EL (cell line): ENCODE measurements around the gene PAQR5.
"Not testable (repeated sequence)": the region's sequence is repeated elsewhere in the genome, so short reads cannot be mapped to it uniquely, and the experiment has no call there.

Source experiments
- DNase-seq: peaks from one replicate; pipeline ENCODE4 v3.0.0-alpha.2; 2016

The PAQR5 gene

DNA sequence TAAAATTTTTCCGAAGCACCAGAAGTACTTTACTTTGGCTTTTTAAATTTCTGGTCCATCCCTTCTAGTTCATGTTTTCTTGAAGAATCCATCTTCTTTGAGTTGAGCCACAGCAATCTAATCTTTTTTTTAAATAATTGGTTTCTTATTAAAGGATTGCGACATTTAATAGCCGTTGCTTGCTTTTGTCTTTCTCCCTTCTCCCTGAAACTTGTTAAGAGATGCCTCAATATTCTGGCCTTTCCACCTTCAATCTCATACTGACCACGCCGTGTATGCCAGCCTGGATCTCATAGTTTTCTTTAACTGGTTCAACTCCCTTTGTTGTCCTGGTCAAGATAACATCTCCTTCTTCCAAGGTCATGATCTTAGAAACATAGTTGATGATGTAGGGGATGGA is 135.5 kb downstream of the PAQR5 start:
- peak; percentile 49 for DNase-seq

DNA sequence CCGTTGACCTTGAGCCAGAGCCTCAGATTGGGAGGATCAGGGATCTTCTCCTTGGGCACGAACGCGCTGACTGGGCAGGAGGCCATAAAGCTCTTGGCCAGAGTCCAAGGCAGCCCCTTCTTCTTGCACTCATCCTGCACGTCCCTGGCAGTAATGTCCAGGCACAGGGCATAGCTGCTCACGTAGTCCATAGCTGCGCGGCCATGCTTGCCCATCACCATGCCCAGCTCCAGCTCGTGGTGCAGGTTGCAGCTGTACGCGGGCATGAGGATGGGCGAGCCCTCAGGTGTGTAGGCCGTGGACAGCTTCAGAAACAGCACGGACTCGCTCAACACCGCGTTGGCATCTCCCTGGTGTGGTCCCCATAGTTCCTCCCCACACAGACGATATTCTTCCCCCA is 136.0 kb downstream of the PAQR5 start:
- no peak for DNase-seq

DNA sequence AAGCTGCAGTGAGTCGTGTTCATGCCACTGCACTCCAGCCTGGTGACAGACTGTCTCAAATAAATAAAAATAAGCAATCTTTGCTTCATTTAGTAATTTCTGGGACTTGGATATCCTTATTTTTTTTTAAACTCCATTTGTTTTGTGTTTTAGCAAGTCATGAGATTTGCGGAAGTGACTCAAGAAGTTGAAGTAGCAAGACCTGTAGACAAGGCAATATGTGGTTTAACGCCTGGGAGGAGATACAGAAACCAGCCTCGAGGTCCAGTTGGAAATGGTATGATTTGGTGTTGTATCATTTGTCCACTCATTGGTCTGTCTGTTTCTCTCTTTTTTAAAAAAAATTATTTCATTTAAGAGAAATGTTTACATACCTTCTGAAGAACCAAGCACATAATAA is 137.3 kb downstream of the PAQR5 start:
- DNase-seq, result no peak

DNA sequence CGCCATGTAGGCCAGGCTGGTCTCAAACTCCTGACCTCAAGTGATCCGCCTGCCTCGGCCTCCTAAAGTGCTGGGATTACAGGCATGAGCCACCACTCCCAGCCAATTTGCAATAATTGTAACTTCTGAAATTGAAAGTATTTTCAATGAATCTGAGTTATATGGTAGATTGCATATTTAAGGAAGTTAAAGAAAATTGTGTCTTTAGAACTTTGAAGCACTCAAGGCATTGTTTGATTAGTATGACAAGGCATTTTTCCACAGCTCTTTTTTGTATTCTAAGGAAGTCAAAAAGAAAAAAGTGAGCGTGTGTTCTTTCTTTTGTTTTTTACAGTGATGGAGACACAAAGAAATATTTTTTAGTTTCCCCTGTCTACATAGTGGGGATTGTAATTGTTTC is 138.2 kb downstream of the PAQR5 start:
- no peak for DNase-seq

DNA sequence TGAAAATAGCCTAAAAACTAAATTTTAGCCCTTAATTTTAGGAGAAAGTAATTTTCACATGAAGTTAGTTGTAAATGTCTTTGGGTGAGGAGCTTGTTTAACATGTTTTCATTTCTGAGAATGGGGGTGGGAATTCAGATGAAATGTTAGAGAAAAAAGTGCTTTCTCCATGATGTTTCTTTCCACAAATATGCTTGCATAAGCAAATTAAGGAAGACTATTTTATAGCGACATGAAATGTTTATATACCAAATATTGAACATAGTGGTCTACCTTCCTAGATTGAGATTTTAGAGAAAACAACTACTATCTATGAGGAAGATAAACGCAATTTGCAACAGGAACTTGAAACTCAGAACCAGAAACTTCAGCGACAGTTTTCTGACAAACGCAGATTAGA is 140.9 kb downstream of the PAQR5 start:
- DNase-seq, result no peak

DNA sequence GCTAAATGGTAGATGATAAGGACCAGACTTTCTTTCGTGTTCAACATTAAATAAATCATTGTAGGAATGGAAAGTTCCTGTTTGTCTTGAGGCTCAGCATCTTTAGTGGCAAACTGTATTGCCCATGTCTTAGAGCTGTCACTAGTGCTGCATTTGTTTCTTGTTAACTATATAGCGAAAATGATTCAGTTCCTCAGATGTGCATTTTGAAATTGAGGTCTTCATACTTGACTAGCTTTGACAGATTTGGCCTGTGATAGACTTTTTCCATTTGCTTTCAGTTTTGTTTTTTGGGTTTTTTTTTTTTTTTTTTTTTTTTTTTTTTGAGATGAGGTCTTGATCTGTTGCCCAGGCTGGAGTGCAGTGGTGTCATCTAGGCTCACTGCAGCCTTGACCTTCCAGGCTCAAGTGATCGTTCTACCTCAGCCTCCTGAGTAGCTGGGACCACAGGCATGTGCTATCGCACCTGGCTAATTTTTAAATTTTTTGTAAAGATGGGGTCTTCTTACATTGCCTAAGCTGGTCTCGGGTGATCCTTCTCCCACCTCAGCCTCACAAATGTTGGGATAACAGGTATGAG is 144.4 kb downstream of the PAQR5 start:
- no peak for DNase-seq

DNA sequence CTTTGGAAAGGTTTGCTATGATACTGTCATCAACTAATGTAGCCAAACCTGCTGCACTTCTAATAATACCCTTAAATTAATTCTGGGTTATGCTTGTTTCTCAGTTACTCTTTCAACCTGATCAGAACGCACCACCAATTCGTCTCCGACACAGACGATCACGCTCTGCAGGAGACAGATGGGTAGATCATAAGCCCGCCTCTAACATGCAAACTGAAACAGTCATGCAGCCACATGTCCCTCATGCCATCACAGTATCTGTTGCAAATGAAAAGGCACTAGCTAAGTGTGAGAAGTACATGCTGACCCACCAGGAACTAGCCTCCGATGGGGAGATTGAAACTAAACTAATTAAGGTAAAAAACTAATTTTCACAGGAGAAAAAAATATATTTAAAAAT is 146.0 kb downstream of the PAQR5 start:
- DNase-seq, result no peak

DNA sequence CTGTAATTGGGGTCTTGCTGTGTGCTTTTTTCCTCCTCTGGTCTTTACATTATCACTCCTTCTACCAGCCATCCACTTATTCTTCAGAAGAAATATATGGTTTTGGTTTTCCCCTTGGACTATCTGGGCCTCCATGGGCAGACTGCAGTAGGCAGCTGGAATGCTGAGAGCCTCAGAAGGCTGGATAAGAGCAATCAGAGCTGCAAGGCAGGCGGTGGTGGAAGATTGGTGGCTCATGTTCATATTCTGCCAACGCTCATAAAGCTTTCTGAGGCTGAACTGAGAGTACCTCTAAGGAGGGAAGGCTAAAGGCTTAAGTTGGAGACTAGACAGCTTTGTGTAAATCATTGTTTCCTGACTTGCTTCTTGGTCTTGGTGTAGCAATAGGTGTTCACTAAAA is 148.2 kb downstream of the PAQR5 start:
- no peak for DNase-seq

DNA sequence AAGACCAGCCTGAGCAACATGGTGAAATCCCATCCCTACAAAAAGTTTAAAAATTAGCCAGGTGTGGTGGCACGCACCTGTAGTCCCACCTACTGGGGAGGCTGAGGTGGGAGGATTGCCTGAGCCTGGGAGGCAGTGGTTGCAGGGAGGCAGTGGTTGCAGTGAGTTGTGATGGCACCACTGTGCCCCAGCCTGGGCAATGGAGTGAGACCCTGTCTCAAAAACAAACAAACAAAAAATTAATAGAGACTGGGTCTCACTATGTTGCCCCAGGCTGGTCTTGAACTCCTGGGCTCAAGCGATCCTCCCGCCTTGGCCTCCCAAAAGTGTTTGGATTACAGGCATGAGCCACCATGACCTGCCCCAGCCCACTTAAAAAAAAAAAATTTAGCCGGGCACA is 151.5 kb downstream of the PAQR5 start:
- DNase-seq, result not testable (repeated sequence)

DNA sequence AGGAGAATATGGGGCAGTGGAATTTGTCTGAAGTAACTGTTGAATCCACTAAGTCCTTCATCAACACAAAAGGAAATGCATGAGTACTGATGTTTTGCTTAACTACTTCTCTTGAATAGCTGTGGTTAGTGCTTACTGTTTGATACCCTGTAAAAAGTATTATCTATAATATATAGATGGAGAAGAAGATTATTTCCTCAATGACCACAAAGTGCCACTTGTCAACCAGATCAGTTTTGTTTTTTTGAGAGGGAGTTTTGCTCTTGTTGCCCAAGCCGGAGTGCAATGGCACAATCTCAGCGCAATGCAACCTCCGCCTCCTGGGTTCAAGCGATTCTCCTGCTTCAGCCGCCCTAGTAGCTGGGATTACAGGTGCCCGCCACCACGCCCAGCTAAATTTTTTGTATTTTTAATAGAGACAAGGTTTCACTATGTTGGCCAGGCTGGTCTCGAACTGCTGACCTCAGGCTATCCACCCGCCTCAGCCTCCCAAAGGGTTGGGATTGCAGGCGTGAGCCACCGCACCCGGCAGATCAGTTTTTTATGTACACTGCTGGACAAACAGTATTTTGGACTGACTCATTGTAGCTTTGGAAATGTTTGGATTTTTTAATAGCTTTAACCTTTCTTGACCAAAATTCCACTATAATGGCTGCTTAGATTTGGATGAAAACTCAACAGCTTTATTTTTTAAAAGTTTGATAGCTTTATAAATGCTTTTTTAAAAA is 152.4 kb downstream of the PAQR5 start:
- peak; percentile 22 for DNase-seq

DNA sequence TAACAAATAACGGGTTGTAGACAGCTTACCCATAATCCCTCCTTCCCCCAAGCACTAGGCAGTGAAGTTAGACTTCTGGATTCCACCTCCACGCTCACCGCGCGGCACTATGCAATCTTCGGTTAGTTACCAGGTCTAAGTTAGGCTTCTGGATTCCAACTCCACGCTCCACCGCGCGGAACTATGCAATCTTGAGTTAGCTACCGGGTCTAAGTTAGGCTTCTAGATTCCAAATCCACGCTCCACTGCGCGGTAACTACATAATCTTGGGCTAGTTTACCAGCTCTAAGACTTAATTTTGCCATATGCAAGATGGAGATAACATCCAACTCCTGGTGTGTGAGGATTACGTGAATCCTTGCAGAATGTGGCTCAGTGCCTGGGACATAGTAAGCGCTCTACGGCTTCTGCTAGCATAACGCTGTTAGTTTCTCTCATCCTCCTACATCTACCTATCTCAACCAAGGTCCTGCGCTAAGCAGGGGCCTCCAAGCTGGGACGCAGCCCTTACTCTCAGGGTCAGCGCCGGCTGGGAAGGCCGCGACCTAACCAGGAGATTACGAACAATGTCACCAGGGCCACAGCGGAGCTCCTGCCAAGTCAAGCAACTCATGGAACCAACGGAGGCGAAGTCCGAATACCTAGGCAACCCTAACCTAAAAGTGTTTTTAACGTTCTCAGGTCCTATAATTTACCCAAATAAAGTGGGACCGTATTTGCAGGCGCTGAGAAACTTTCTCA is 153.4 kb downstream of the PAQR5 start:
- DNase-seq, result no peak

DNA sequence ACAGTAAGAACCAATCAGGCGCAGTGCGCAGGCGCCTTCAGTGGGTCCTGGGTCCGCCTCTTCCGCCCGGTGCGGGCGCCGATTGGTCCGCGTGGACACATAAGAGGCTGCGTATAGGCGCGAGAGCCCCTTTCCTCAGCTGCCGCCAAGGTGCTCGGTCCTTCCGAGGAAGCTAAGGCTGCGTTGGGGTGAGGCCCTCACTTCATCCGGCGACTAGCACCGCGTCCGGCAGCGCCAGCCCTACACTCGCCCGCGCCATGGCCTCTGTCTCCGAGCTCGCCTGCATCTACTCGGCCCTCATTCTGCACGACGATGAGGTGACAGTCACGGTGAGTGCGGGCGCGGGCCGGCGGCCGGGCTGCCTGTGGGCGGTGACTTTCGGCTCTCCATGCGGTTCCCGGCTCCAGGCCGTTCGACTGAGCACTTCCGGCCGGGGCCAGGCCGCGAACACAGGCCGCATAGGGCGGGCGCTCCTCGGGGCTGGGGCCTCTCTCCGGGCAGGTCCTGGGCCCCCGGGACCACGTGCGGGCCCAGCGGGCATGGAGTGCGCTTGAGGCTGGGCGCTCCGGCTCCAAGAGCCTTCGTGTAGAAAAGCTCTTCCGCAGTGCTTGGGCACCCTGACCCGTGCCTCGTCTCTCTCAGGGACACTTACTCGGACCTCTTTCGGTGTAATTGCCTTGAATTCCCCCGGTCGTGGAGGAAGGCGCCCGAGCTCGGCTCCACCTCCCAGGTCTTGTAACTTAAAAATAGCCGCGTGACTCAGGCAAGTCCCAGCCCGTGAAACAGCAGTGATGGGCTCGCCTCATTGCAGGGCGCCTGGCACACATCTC is 154.2 kb downstream of the PAQR5 start, which contains the start of gene RPLP1:
Gene RPLP1, plus strand, starts transcription at position 127 of the 830 bp plus-strand sequence. Its CDS starts 131 bp downstream, at position 258.
- peak; percentile 94 for DNase-seq

DNA sequence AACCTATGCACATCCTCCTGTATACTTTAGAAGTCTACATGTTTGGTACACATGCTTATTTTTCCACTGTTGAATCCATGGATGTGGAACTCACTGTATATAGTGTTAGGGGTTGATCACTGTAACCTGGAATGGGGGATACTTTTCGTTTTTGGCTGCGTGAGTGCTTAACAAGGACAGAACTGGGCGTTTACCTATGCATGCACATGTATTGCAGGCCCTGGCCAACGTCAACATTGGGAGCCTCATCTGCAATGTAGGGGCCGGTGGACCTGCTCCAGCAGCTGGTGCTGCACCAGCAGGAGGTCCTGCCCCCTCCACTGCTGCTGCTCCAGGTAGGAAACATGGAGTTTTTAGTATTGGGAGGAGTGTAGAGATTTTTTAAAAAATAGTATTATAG is 156.2 kb downstream of the PAQR5 start:
- DNase-seq, result no peak

DNA sequence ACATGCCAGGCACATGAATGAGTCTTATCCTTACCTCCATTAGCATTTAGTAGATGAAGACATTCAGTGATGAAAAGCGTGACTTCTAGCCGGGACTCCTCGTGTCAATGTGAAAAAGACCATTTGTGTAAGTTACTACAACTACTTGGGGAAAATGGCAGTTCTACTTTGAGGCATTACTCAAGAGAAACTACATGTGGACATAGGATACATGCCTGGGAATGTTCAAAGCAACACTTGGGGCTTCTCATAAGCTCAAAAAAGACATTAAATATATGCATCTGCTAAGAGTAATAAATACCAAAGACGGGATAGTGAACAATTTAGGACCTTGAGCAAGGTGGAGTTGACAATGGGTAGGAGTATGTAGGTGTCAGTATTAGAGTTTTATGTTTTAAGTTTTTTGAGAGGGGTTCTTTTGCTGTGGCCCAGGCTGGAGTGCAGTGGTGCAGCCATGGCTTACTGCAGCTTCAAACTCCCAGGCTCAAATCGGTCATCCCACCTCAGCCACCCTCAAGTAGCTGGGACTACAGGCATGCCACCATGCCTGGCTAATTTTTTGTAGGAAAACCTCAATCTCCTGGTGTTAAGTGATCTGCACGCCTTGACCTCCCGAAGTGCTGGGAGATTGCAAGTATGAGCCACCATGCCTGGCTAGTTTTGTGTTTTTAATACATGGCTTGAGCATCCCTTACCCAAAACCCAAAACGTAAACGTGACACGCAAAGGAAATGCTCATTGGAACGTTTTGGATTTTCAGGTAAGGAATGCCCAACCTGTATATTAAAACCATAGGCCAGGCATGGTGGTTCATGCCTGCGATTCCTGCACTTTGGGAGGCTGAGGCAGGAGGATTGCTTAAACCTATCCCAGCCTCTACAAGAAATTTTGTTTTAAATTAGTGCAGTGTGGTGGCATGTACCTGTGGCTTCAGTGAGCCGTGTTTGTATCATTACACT is 157.8 kb downstream of the PAQR5 start:
- DNase-seq, result no peak
